ENCODE data around the gene TTC3. TPM values are rescaled to one million over a fixed set of nuclear protein-coding genes. Genes with fewer than 3 reads are reported as not detected.
"Not testable (repeated sequence)": the region's sequence is repeated elsewhere in the genome, so short reads cannot be mapped to it uniquely, and the experiment has no call there.

Gene TTC3
- total RNA-seq, 1 experiment from 2014 or later, result 92.8 TPM

DNA sequence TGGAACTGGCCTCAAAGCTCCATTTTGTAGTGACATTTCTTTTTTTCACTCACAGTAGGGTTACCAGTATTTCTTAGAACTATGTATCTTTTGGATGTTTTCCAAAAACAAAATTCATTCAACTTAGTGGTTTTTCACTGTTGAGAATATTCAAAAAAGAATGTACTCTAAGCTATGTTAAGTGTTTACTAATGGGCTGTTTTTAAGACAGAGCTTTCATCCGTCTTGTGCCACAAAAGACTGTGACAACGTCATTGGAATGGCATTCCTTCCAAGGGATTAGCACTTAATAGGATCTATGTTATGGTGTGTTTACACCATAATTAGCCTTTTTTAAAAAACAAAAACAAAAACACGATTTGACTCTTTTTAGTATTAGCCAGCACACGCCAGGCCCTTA, 66.8 kb downstream of the TTC3 start:
- DNase-seq, result no peak
- intact Hi-C loops (cut with micrococcal nuclease; ENCODE audit: unreplicated experiment), result no loop called here
- ChIA-PET CTCF (no interaction called here), POLR2A (no interaction called here)
- Histone ChIP-seq H3K9me3 (no peaks in the 10 kb centered on the region), H3K27me3 (replicated peaks; ENCODE audit: control insufficient read depth, insufficient read depth, low read length) (no peaks in the 10 kb centered on the region), H3K36me3 (ENCODE audit: control insufficient read depth, insufficient read depth, low read length) (peaks cover 2% of the 10 kb centered on the region), H3K4me1 (no peaks in the 10 kb centered on the region), H3K4me3 (ENCODE audit: low read depth, low read length) (no peak overlapping the region)
- no peaks in the 10 kb centered on the region for H3K4me1 Mint-ChIP-seq (ENCODE audit: low read depth, unreplicated experiment)
- no peaks in the 10 kb centered on the region for H3K27me3 Mint-ChIP-seq (ENCODE audit: insufficient read depth, unreplicated experiment)
- TF ChIP-seq, protein P1, sequence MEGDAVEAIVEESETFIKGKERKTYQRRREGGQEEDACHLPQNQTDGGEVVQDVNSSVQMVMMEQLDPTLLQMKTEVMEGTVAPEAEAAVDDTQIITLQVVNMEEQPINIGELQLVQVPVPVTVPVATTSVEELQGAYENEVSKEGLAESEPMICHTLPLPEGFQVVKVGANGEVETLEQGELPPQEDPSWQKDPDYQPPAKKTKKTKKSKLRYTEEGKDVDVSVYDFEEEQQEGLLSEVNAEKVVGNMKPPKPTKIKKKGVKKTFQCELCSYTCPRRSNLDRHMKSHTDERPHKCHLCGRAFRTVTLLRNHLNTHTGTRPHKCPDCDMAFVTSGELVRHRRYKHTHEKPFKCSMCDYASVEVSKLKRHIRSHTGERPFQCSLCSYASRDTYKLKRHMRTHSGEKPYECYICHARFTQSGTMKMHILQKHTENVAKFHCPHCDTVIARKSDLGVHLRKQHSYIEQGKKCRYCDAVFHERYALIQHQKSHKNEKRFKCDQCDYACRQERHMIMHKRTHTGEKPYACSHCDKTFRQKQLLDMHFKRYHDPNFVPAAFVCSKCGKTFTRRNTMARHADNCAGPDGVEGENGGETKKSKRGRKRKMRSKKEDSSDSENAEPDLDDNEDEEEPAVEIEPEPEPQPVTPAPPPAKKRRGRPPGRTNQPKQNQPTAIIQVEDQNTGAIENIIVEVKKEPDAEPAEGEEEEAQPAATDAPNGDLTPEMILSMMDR (IDR thresholded peaks at IDR 0.05; ENCODE audit: insufficient read depth in 1 of 2, low read depth in 1 of 2, low read length in 1 of 2, severe bottlenecking in 1 of 2, unreplicated experiment in 1 of 2), result no peak
- H3K27ac Mint-ChIP-seq (ENCODE audit: unreplicated experiment), result no peak overlapping the region
- peaks cover 10% of the 10 kb centered on the region for H3K9me3 Mint-ChIP-seq (ENCODE audit: unreplicated experiment)
- peaks cover 64% of the 10 kb centered on the region for H3K36me3 Mint-ChIP-seq (ENCODE audit: insufficient read depth, unreplicated experiment)
- no peak overlapping the region for H3K4me3 Mint-ChIP-seq (ENCODE audit: unreplicated experiment)
- no TSS peak for BruUV-seq (replicated peaks)

DNA sequence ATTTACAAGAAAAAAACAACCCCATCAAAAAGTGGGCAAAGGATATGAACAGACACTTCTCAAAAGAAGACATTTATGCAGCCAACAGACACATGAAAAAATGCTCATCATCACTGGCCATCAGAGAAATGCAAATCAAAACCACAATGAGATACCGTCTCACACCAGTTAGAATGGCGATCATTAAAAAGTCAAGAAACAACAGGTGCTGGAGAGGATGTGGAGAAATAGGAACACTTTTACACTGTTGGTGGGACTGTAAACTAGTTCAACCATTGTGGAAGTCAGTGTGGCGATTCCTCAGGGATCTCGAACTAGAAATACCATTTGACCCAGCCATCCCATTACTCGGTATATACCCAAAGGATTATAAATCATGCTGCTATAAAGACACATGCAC, 70.3 kb downstream of the TTC3 start:
- H3K9me3 ChIP-seq; H3K9me3 Mint-ChIP-seq (ENCODE audit: unreplicated experiment); POLR2A ChIA-PET; CTCF ChIA-PET; H3K27ac Mint-ChIP-seq (ENCODE audit: unreplicated experiment); BruUV-seq (replicated peaks); H3K27me3 ChIP-seq (replicated peaks; ENCODE audit: control insufficient read depth, insufficient read depth, low read length); H3K4me3 ChIP-seq (ENCODE audit: low read depth, low read length); H3K27me3 Mint-ChIP-seq (ENCODE audit: insufficient read depth, unreplicated experiment); intact Hi-C loops (cut with micrococcal nuclease; ENCODE audit: unreplicated experiment); H3K4me1 ChIP-seq; DNase-seq; H3K4me3 Mint-ChIP-seq (ENCODE audit: unreplicated experiment); H3K36me3 ChIP-seq (ENCODE audit: control insufficient read depth, insufficient read depth, low read length); H3K4me1 Mint-ChIP-seq (ENCODE audit: low read depth, unreplicated experiment): not testable (repeated sequence)
- H3K36me3 Mint-ChIP-seq (ENCODE audit: insufficient read depth, unreplicated experiment), result peaks cover 70% of the 10 kb centered on the region

DNA sequence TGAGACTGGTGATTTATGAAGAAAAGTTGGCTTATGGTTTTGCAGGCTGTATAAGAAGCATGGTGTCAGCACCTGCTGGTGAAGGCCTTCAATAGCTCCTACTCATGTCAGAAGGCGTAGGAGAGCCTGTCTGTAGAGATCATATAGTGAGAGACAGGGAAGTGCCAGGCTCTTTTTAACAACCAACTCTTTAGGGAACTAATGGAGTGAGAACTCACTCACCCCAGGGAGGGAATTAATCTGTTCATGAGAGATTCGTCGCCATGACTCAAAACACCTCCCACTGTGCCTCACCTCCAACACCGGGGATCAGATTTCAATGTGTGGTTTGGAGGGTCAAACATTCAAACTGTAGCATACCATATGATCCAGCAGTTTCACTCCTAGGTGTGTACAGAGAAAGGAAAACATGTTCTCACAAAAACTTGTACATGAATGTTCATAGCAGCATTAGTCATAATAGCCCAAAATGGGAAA, 72.6 kb downstream of the TTC3 start:
- intact Hi-C loops (cut with micrococcal nuclease; ENCODE audit: unreplicated experiment), result no loop called here
- Histone ChIP-seq H3K36me3 (ENCODE audit: control insufficient read depth, insufficient read depth, low read length) (peaks cover 2% of the 10 kb centered on the region; the same call in 1 of the 2 replicates), H3K4me1 (no peaks in the 10 kb centered on the region), H3K4me3 (ENCODE audit: low read depth, low read length) (no peak overlapping the region), H3K9me3 (no peaks in the 10 kb centered on the region), H3K27me3 (replicated peaks; ENCODE audit: control insufficient read depth, insufficient read depth, low read length) (no peaks in the 10 kb centered on the region)
- H3K27ac Mint-ChIP-seq (ENCODE audit: unreplicated experiment), result no peak overlapping the region
- H3K4me3 Mint-ChIP-seq (ENCODE audit: unreplicated experiment), result no peak overlapping the region
- no peak for DNase-seq
- TF ChIP-seq, protein P1 (IDR thresholded peaks at IDR 0.05; ENCODE audit: insufficient read depth in 1 of 2, low read depth in 1 of 2, low read length in 1 of 2, severe bottlenecking in 1 of 2, unreplicated experiment in 1 of 2), result no peak
- H3K9me3 Mint-ChIP-seq (ENCODE audit: unreplicated experiment), result no peaks in the 10 kb centered on the region
- no TSS peak for BruUV-seq (replicated peaks)
- no peaks in the 10 kb centered on the region for H3K27me3 Mint-ChIP-seq (ENCODE audit: insufficient read depth, unreplicated experiment)
- peaks cover 78% of the 10 kb centered on the region for H3K36me3 Mint-ChIP-seq (ENCODE audit: insufficient read depth, unreplicated experiment)
- ChIA-PET CTCF (no interaction called here), POLR2A (no interaction called here)
- H3K4me1 Mint-ChIP-seq (ENCODE audit: low read depth, unreplicated experiment), result no peaks in the 10 kb centered on the region

Measured in Caco-2 (cell line).